Stimulated activated CD8-positive, alpha-beta memory T cell treated with anti-CD3 and anti-CD28 coated beads, Interleukin-2, amount 100 ng/mL, for 1 hour (primary cell): ENCODE data around the gene PDE11A.
"Not testable (repeated sequence)": the region's sequence is repeated elsewhere in the genome, so short reads cannot be mapped to it uniquely, and the experiment has no call there.

ENCODE experiments used
- DNase-seq, 2 donors: peaks; one replicate each; pipeline ENCODE4 v3.0.0-alpha.2; 2020; ENCODE audit warnings: low read depth in 2 of 2

PDE11A gene

GRCh38 chr2:177883177-177883576, 189.4 kb downstream of the PDE11A start:
- no peak for DNase-seq

DNA sequence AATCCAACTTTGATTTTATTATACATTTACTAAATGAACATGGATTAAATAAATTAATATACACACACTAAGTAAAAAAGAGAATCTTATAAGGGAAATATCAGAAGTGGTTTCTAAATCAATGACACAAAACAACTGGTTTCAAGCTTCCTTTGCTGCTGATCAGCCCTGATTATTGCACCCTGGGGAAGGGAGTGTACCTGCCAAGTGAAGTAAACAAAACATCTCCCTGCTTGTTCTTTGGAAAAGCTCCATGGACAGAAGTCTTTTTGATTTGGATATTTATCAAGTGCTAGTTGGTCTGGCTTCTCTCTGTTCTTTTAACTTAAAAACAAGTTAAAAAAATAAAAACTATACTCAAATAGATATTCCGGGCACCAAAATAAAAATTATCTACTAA, 190.1 kb downstream of the PDE11A start:
- DNase-seq: no peak

DNA sequence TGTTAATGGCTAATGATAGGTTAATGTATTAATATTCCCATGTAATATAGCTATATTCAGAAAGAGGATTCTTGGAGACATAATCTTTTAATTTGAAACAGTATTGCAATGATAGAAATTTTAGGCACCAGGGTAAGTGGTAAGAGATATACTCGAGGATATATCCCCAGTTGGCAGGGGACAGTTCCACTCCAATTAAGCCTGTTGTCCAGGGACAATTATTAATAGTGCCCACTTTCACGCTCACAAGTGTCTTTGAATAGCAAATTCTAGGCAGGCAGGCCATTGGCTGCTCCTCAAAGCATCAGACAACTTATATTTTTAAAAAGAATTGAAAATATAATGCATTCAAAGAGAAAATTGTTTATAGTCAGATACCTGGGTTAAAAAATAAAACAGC, 190.7 kb downstream of the PDE11A start:
- DNase-seq: no peak

DNA sequence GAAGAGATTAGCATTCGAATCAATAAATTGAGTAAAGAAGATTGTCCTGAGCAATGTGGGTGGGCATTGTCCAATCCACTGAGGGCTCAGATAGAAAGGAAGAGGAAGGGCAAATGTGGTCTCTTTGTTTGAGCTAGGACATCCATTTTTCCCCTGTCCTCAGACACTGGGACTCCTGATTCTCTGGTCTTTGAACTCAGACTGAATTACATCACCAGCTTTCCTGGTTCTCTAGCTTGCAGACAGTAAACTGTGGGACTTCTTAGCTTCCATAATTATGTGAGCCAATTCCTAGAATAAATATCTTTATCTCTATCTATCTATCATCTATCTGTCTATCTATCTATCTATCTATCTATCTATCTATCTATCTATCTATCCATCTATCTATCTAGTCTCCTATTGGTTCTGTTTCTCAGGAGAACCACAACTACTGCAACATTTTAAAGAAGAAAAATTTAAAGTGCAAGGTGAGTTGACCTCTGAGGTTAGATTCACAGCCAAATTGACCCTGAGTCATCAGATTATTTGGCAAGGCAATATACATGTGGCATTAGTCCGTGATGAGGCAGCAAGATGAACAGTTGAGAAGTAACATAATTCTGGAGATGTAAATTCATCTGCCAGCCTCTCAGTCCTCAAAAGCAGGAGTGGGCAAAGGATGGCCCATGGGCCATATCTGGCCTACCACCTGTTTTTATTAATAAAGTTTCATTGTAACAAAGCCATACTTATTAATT, 191.4 kb downstream of the PDE11A start:
- no peak for DNase-seq

GRCh38 chr2:177880285-177880684, 192.3 kb downstream of the PDE11A start:
- DNase-seq: no peak

GRCh38 chr2:177876950-177877349, 195.6 kb downstream of the PDE11A start:
- no peak for DNase-seq

GRCh38 chr2:177874686-177875085, 197.9 kb downstream of the PDE11A start:
- DNase-seq: no peak

DNA sequence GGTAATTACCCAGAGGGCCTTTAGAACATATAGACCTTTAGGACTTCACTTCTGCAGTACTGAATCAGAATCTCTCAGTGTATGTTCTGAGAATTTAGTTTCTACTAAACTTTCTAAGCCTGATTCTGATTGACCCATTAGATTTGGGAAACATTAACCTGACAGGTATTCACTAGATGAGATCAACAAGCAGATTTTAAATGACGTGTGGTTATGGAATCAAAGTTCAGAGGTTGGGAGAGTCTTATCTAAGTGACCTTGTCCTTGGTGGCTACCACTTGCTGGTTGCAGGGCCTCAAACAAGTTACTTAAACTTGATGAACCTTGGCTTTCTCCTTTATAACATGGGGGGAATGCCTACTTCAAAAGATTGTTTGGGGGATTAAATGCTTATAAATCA, 198.7 kb downstream of the PDE11A start:
- DNase-seq: no peak

- DNase-seq: no peak
Observed at GRCh38 chr2:177872286-177872685, 200.3 kb downstream of the PDE11A start.

DNA sequence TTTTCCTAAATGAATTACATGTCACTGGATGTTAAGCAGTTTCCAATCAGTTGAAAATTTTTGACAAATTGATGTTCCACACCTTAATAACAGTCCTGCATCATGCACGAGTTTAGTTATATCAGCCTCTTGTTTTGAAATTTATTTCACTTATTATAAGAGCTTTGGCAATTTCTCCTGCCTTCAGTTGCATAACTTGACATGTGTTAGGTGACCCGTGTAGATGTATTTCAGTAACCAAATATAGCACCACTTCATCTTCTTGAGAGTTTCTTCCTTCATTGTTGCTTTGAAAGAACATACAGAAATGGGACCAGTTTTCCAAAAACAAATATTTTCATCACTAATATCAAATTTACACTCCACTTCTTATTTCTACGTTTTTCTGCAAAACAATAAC, 202.7 kb downstream of the PDE11A start:
- DNase-seq: no peak

DNA sequence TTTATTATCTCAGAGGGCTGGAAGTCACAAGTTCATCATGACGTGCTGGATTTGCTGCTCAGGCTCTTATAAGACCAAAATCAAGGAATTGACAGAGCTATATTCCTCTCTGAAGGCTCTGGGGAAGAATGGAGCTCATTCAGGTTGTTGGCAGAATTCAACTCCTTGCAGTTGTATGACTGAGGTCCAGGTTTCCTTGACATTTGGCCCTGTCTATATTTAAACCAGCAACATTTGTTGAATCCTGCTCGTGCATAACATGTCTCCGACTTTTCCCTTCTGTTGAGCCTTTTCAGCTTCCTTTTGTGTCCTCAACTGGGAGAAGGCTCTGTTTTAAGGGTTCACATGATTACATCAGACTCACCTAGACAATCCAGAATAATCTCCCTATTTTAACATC, 203.4 kb downstream of the PDE11A start:
- no peak for DNase-seq

- no peak for DNase-seq
Observed at GRCh38 chr2:177868806-177869205, 203.8 kb downstream of the PDE11A start.

- no peak for DNase-seq
Observed at GRCh38 chr2:177857538-177857937, 215.0 kb downstream of the PDE11A start.

- no peak for DNase-seq
Observed at GRCh38 chr2:177852389-177852788, 220.2 kb downstream of the PDE11A start.

DNA sequence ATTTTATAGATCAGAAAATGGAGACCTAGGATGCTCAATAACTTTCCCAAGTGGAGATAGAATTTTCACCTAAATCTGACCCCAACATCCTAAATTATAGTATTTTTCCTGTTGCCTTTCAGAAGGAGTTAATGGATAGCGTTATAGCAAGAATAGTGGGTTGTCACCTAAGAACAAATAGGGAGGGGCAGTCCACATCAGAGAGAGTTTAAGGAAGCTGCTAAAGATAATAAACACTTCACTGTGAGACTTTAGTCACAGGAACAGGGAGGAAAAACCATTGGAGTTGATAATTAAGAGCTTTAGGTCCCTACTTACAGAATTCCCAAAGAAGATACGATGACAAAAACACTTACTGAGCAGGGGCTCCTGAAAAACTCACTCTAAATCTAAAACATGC, 229.4 kb downstream of the PDE11A start:
- no peak for DNase-seq

GRCh38 chr2:177842243-177842642, 230.3 kb downstream of the PDE11A start:
- no peak for DNase-seq

- DNase-seq: not testable (repeated sequence)
Observed at GRCh38 chr2:177835418-177836204, 237.0 kb downstream of the PDE11A start.

- DNase-seq: no peak
Observed at GRCh38 chr2:177832611-177833433, 239.8 kb downstream of the PDE11A start.

DNA sequence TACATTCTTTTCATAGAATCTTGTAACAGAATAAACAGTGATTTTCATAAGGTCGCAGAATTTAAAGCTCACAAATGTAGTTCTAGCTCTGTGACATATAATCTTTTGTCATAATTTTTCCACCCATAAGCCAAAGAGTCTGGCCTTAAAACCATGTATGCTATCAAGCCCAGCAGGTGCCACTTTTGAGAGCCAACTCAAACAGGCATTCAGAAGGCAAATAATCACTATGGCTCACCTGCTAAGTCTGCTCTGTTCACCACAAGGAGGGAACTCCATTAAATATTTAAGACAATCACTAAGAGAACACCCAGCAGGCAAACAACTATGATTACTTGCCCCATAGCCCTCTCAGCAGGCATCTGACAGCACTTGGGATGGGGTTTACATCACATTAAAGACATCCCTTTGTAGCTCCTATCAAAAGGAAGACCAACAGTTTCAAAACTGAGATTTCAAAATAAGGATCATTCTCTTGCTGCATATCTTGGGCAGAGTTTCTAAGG, 241.6 kb downstream of the PDE11A start:
- no peak for DNase-seq

DNA sequence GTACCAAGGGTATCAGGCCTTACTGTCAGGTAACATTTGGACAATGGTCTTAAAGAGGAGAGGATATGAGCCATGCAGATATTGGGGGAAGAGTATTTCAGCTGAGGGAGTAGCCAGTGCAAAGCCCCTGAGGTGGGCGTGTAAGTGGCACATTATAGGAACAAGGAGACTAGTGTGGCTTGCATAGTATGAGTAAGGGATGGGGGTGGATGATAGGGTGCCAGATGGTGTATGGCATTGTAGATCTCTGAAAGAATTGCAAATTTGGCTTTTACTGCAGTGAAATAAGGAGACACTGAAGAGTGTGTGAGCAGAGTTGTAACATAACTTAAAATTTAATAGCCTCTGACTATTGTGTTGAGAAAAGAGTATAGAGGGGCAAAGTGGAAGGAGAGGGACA, 244.0 kb downstream of the PDE11A start:
- DNase-seq: no peak

DNA sequence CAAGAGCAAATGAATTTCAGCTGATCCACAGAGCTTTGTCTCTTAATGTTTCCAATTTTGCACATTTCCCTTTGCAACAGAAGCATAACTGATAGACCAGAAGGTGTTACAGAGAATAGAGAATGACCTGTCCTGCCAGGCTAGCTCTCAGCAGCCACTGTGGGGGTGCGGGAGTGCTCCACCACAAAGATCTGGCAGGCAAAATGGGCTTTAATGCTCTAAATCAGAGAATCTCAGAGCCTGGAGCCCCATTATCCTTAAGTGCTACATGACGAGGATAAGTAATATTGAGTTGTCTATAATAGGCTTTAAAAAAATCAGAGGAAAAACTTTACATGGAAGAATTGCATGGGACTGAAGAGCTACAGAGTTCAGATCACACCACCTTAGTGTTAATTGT, 245.7 kb downstream of the PDE11A start:
- DNase-seq: no peak

DNA sequence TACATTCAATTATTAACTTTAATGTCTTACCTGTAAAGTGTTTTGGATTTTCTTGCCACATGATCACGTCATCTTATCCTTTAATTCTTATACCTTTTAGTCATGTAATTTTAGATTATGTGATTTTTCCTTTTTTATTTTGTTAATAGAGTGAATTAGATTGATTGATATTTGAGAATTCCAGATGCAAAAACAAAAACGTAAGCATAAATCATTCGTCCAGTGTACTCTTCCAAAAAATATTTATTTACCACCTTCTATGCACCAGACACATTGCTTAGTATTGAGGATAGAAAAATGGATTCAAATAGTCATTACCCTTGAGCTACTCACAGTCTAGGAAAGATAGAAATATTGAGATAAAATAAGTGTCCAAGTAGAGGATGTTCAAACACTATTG, 249.6 kb downstream of the PDE11A start:
- no peak for DNase-seq
